Endodermal cell (in vitro differentiated cells): ENCODE data around the gene PPIB. TPM values are rescaled to one million over a fixed set of nuclear protein-coding genes. Genes with fewer than 3 reads are reported as not detected.

Source experiments
- DNase-seq: peaks from one replicate; pipeline ENCODE4 v3.0.0-alpha.2; 2017
- H3K27ac ChIP-seq: 2 replicates; pipeline ENCODE4 v1.5.1; 2013; ENCODE audit warnings: mild to moderate bottlenecking, low read depth, low read length, moderate library complexity
- H3K27me3 ChIP-seq: 2 replicates; pipeline ENCODE4 v1.6.1; 2013; ENCODE audit warnings: mild to moderate bottlenecking, low read length, moderate library complexity; ENCODE audit not compliant: insufficient read depth, control insufficient read depth, poor library complexity, severe bottlenecking
- H3K36me3 ChIP-seq: 2 replicates; pipeline ENCODE4 v1.7.0; 2013; ENCODE audit warnings: mild to moderate bottlenecking, low read length, moderate library complexity; ENCODE audit not compliant: control insufficient read depth, insufficient read depth
- H3K4me1 ChIP-seq: one replicate; pipeline ENCODE4 v1.7.0; 2013; ENCODE audit warnings: low read length; ENCODE audit not compliant: control insufficient read depth, insufficient read depth
- H3K4me3 ChIP-seq: 2 replicates; pipeline ENCODE4 v1.5.1; 2013; ENCODE audit warnings: mild to moderate bottlenecking, low read length, moderate library complexity
- H3K9ac ChIP-seq: 2 replicates; pipeline ENCODE4 v1.6.1; 2013; ENCODE audit warnings: mild to moderate bottlenecking, low read length, moderate library complexity; ENCODE audit not compliant: poor library complexity, severe bottlenecking; ENCODE audit errors: extremely low read depth
- H3K9me3 ChIP-seq: 2 replicates; pipeline ENCODE4 v1.6.1; 2013; ENCODE audit warnings: mild to moderate bottlenecking, low read length, moderate library complexity; ENCODE audit not compliant: control insufficient read depth
- H3K27ac Mint-ChIP-seq: 2 replicates; pipeline ENCODE4 v1.8.0; 2020; ENCODE audit warnings: mixed read lengths
- H3K27me3 Mint-ChIP-seq: 2 replicates; pipeline ENCODE4 v1.8.0; 2021; ENCODE audit warnings: mild to moderate bottlenecking, mixed read lengths; ENCODE audit not compliant: insufficient read depth
- H3K36me3 Mint-ChIP-seq: 2 replicates; pipeline ENCODE4 v1.8.0; 2020; ENCODE audit warnings: low read depth, mixed read lengths
- H3K4me1 Mint-ChIP-seq: 2 replicates; pipeline ENCODE4 v1.8.0; 2020; ENCODE audit warnings: mixed read lengths
- H3K4me3 Mint-ChIP-seq: 2 replicates; pipeline ENCODE4 v1.8.0; 2020; ENCODE audit warnings: mild to moderate bottlenecking, moderate library complexity, mixed read lengths
- H3K9me3 Mint-ChIP-seq: 2 replicates; pipeline ENCODE4 v1.8.0; 2020; ENCODE audit warnings: mild to moderate bottlenecking, mixed read lengths
- WGBS, 2 experiments: methylation state at CpG; one replicate each; pipeline versions ENCODE4 v1.1.5 to v1.1.7; 2013; ENCODE audit warnings: missing lambda C conversion rate in 2 of 2, mixed read lengths in 1 of 2; ENCODE audit not compliant: insufficient coverage in 1 of 2, insufficient read length in 1 of 2; 5-methylcytosine and 5-hydroxymethylcytosine counted together
- total RNA-seq, 2 donors: library from RNA; stranded (reverse); fragmentation: NEBNext Ultra II Directional in 1 of 2; extraction: Animal tissue kit (Norgen Biotek cat#: 25700) in 1 of 2; gene quantifications; 2 replicates in 1 of 2; 3 replicates in 1 of 2; pipeline ENCODE4 v1.2.1, GENCODE V29; 2021
- TF ChIP-seq, protein P1 (sequence below): fragments of 200-600 bp; sonication (generic); conservative IDR thresholded peaks from 2 replicates; pipeline ENCODE4 v1.5.0; 2021; ENCODE audit warnings: antibody characterized with exemption, mild to moderate bottlenecking

The PPIB gene
- total RNA-seq, 2 donors from 2014 or later, result 551 to 652 TPM

- 74 to 90% methylated on average over 1 to 3 of the region's 3 CpGs for WGBS, 2 experiments
- Mint-ChIP-seq H3K27me3 (no peaks in the 10 kb centered on the region), H3K27ac (no peak overlapping the region), H3K36me3 (peaks cover 16% of the 10 kb centered on the region), H3K9me3 (no peaks in the 10 kb centered on the region), H3K4me3 (no peak overlapping the region), H3K4me1 (peaks cover 8% of the 10 kb centered on the region)
- TF ChIP-seq, protein P1, sequence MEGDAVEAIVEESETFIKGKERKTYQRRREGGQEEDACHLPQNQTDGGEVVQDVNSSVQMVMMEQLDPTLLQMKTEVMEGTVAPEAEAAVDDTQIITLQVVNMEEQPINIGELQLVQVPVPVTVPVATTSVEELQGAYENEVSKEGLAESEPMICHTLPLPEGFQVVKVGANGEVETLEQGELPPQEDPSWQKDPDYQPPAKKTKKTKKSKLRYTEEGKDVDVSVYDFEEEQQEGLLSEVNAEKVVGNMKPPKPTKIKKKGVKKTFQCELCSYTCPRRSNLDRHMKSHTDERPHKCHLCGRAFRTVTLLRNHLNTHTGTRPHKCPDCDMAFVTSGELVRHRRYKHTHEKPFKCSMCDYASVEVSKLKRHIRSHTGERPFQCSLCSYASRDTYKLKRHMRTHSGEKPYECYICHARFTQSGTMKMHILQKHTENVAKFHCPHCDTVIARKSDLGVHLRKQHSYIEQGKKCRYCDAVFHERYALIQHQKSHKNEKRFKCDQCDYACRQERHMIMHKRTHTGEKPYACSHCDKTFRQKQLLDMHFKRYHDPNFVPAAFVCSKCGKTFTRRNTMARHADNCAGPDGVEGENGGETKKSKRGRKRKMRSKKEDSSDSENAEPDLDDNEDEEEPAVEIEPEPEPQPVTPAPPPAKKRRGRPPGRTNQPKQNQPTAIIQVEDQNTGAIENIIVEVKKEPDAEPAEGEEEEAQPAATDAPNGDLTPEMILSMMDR, result peak; percentile 62
- H3K9ac ChIP-seq, result no peak overlapping the region
- no peak overlapping the region for H3K27ac ChIP-seq
- H3K4me3 ChIP-seq, result no peak overlapping the region
- peaks cover 33% of the 10 kb centered on the region for H3K36me3 ChIP-seq
- no peaks in the 10 kb centered on the region for H3K4me1 ChIP-seq
- H3K9me3 ChIP-seq, result no peaks in the 10 kb centered on the region
- no peaks in the 10 kb centered on the region for H3K27me3 ChIP-seq
- DNase-seq, result no peak
Measured at GRCh38 chr15:64209680-64210334, 47.0 kb upstream of the PPIB start.

DNA sequence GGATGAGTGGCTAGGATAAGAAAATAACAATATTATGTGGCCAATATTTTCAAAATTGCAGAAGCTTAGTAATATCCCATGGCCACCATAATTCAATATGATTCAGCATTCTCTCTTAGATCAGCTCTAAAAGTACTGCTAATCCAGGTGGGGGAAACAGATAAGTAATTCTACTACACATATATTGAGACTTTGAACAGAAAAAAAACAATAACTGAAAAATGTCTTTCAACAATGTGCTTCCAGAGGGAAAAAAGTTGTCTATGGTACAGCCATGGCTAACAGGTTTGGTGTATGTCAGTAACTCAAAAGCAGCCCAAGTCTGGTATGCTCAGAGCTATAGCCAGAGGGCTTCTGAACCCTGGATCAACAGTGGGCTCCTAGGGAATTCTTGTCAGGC is 42.4 kb upstream of the PPIB start:
- Mint-ChIP-seq H3K4me3 (no peak overlapping the region), H3K36me3 (peaks cover 22% of the 10 kb centered on the region), H3K27me3 (no peaks in the 10 kb centered on the region), H3K9me3 (no peaks in the 10 kb centered on the region), H3K27ac (no peak overlapping the region), H3K4me1 (peaks cover 8% of the 10 kb centered on the region)
- TF ChIP-seq, protein P1, result no peak
- H3K36me3 ChIP-seq, result peaks cover 35% of the 10 kb centered on the region
- DNase-seq, result no peak
- H3K9ac ChIP-seq, result no peak overlapping the region
- no peaks in the 10 kb centered on the region for H3K27me3 ChIP-seq
- no peaks in the 10 kb centered on the region for H3K9me3 ChIP-seq
- H3K4me1 ChIP-seq, result no peaks in the 10 kb centered on the region
- no peak overlapping the region for H3K27ac ChIP-seq
- no peak overlapping the region for H3K4me3 ChIP-seq

- Mint-ChIP-seq H3K27me3 (no peaks in the 10 kb centered on the region), H3K27ac (no peak overlapping the region), H3K9me3 (no peaks in the 10 kb centered on the region), H3K4me3 (no peak overlapping the region), H3K4me1 (peaks cover 9% of the 10 kb centered on the region), H3K36me3 (peaks cover 29% of the 10 kb centered on the region)
- Histone ChIP-seq H3K27me3 (no peaks in the 10 kb centered on the region), H3K4me1 (peaks cover 8% of the 10 kb centered on the region), H3K9me3 (no peaks in the 10 kb centered on the region), H3K36me3 (peaks cover 34% of the 10 kb centered on the region), H3K9ac (no peak overlapping the region), H3K4me3 (no peak overlapping the region), H3K27ac (no peak overlapping the region)
- DNase-seq, result no peak
- 88 to 100% methylated on average over 1 of the region's 1 CpG for WGBS, 2 experiments
- TF ChIP-seq, protein P1, result no peak
Measured at GRCh38 chr15:64197425-64197824, 34.6 kb upstream of the PPIB start.
